ENCODE data around the gene MYEOV. TPM values are rescaled to one million over a fixed set of nuclear protein-coding genes. Genes with fewer than 3 reads are reported as not detected.

Gene MYEOV
- total and polyA plus RNA-seq, 4 donors, result 0.39 TPM; not detected in 3

- DNase-seq (ENCODE audit: low read depth in 4 of 6, low spot score in 6 of 6), result no peak
- Histone ChIP-seq H3K27me3 (ENCODE audit: control insufficient read depth, insufficient read depth, low read length) (no peaks in the 10 kb centered on the region), H3K36me3 (ENCODE audit: control insufficient read depth, insufficient read depth, low read length) (no peaks in the 10 kb centered on the region), H3K9me3 (ENCODE audit: control insufficient read depth, insufficient read depth, low read length) (no peaks in the 10 kb centered on the region), H3K4me1 (ENCODE audit: control insufficient read depth, insufficient read depth, low read length) (peaks cover 32% of the 10 kb centered on the region), H3K4me3 (ENCODE audit: low read depth, low read length) (no peak overlapping the region), H3K27ac (ENCODE audit: low read depth, low read length) (no peak overlapping the region)
- 86% methylated on average over 8 of the region's 8 CpGs for WGBS (ENCODE audit: insufficient coverage)
Observed at GRCh38 chr11:69294571-69295078, 670 bp downstream of the MYEOV start.

GRCh38 chr11:69295079-69295994 lies 1.4 kb downstream of the MYEOV start:
- no peak overlapping the region for H3K4me3 ChIP-seq (ENCODE audit: low read depth, low read length)
- peaks cover 35% of the 10 kb centered on the region for H3K4me1 ChIP-seq (ENCODE audit: control insufficient read depth, insufficient read depth, low read length)
- no peak for DNase-seq (ENCODE audit: low read depth in 4 of 6, low spot score in 6 of 6)
- no peak overlapping the region for H3K27ac ChIP-seq (ENCODE audit: low read depth, low read length)
- H3K9me3 ChIP-seq (ENCODE audit: control insufficient read depth, insufficient read depth, low read length), result no peaks in the 10 kb centered on the region
- no peaks in the 10 kb centered on the region for H3K36me3 ChIP-seq (ENCODE audit: control insufficient read depth, insufficient read depth, low read length)
- H3K27me3 ChIP-seq (ENCODE audit: control insufficient read depth, insufficient read depth, low read length), result no peaks in the 10 kb centered on the region
- 88% methylated on average over 27 of the region's 31 CpGs for WGBS (ENCODE audit: insufficient coverage)

GRCh38 chr11:69295995-69296889 lies 2.3 kb downstream of the MYEOV start:
- DNase-seq (ENCODE audit: low read depth in 4 of 6, low spot score in 6 of 6), result no peak
- 86% methylated on average over 18 of the region's 18 CpGs for WGBS (ENCODE audit: insufficient coverage)
- Histone ChIP-seq H3K4me1 (ENCODE audit: control insufficient read depth, insufficient read depth, low read length) (peaks cover 35% of the 10 kb centered on the region), H3K4me3 (ENCODE audit: low read depth, low read length) (no peak overlapping the region), H3K36me3 (ENCODE audit: control insufficient read depth, insufficient read depth, low read length) (no peaks in the 10 kb centered on the region), H3K27ac (ENCODE audit: low read depth, low read length) (peak overlapping the region; percentile 74), H3K9me3 (ENCODE audit: control insufficient read depth, insufficient read depth, low read length) (no peaks in the 10 kb centered on the region), H3K27me3 (ENCODE audit: control insufficient read depth, insufficient read depth, low read length) (no peaks in the 10 kb centered on the region)

- H3K36me3 ChIP-seq (ENCODE audit: control insufficient read depth, insufficient read depth, low read length), result no peaks in the 10 kb centered on the region
- 19% methylated on average over 16 of the region's 18 CpGs for WGBS (ENCODE audit: insufficient coverage)
- H3K4me3 ChIP-seq (ENCODE audit: low read depth, low read length), result no peak overlapping the region
- H3K27me3 ChIP-seq (ENCODE audit: control insufficient read depth, insufficient read depth, low read length), result no peaks in the 10 kb centered on the region
- H3K27ac ChIP-seq (ENCODE audit: low read depth, low read length), result peak overlapping the region; percentile 74
- H3K4me1 ChIP-seq (ENCODE audit: control insufficient read depth, insufficient read depth, low read length), result peaks cover 41% of the 10 kb centered on the region
- H3K9me3 ChIP-seq (ENCODE audit: control insufficient read depth, insufficient read depth, low read length), result no peaks in the 10 kb centered on the region
- DNase-seq (ENCODE audit: low read depth in 4 of 6, low spot score in 6 of 6), result peak; percentile 50 to 87 (median 60)
Observed at GRCh38 chr11:69296890-69297786, 3.2 kb downstream of the MYEOV start.

GRCh38 chr11:69297787-69298266 lies 3.9 kb downstream of the MYEOV start:
- Histone ChIP-seq H3K36me3 (ENCODE audit: control insufficient read depth, insufficient read depth, low read length) (no peaks in the 10 kb centered on the region), H3K27ac (ENCODE audit: low read depth, low read length) (peak overlapping the region; percentile 74), H3K4me3 (ENCODE audit: low read depth, low read length) (no peak overlapping the region), H3K9me3 (ENCODE audit: control insufficient read depth, insufficient read depth, low read length) (no peaks in the 10 kb centered on the region), H3K4me1 (ENCODE audit: control insufficient read depth, insufficient read depth, low read length) (peaks cover 48% of the 10 kb centered on the region), H3K27me3 (ENCODE audit: control insufficient read depth, insufficient read depth, low read length) (no peaks in the 10 kb centered on the region)
- WGBS (ENCODE audit: insufficient coverage), result 49% methylated on average over 13 of the region's 13 CpGs
- DNase-seq (ENCODE audit: low read depth in 4 of 6, low spot score in 6 of 6), result peak in 2 of 6 donors; percentile 22 to 24

GRCh38 chr11:69298267-69299022 lies 4.5 kb downstream of the MYEOV start:
- 82% methylated on average over 15 of the region's 22 CpGs for WGBS (ENCODE audit: insufficient coverage)
- Histone ChIP-seq H3K36me3 (ENCODE audit: control insufficient read depth, insufficient read depth, low read length) (no peaks in the 10 kb centered on the region), H3K27ac (ENCODE audit: low read depth, low read length) (peak overlapping the region; percentile 74), H3K4me3 (ENCODE audit: low read depth, low read length) (no peak overlapping the region), H3K4me1 (ENCODE audit: control insufficient read depth, insufficient read depth, low read length) (peaks cover 51% of the 10 kb centered on the region), H3K9me3 (ENCODE audit: control insufficient read depth, insufficient read depth, low read length) (no peaks in the 10 kb centered on the region), H3K27me3 (ENCODE audit: control insufficient read depth, insufficient read depth, low read length) (no peaks in the 10 kb centered on the region)
- peak in 1 of 6 donors; percentile 46 for DNase-seq (ENCODE audit: low read depth in 4 of 6, low spot score in 6 of 6)

- H3K4me1 ChIP-seq (ENCODE audit: control insufficient read depth, insufficient read depth, low read length), result peaks cover 51% of the 10 kb centered on the region
- H3K27ac ChIP-seq (ENCODE audit: low read depth, low read length), result peak overlapping the region; percentile 19
- no peaks in the 10 kb centered on the region for H3K27me3 ChIP-seq (ENCODE audit: control insufficient read depth, insufficient read depth, low read length)
- DNase-seq (ENCODE audit: low read depth in 4 of 6, low spot score in 6 of 6), result no peak
- no peaks in the 10 kb centered on the region for H3K36me3 ChIP-seq (ENCODE audit: control insufficient read depth, insufficient read depth, low read length)
- no peaks in the 10 kb centered on the region for H3K9me3 ChIP-seq (ENCODE audit: control insufficient read depth, insufficient read depth, low read length)
- H3K4me3 ChIP-seq (ENCODE audit: low read depth, low read length), result no peak overlapping the region
- 92% methylated on average over 9 of the region's 11 CpGs for WGBS (ENCODE audit: insufficient coverage)
Observed at GRCh38 chr11:69299023-69299461, 5.1 kb downstream of the MYEOV start.

GRCh38 chr11:69299572-69299971 lies 5.6 kb downstream of the MYEOV start:
- Histone ChIP-seq H3K27ac (ENCODE audit: low read depth, low read length) (no peak overlapping the region), H3K4me3 (ENCODE audit: low read depth, low read length) (no peak overlapping the region), H3K36me3 (ENCODE audit: control insufficient read depth, insufficient read depth, low read length) (no peaks in the 10 kb centered on the region), H3K27me3 (ENCODE audit: control insufficient read depth, insufficient read depth, low read length) (no peaks in the 10 kb centered on the region), H3K9me3 (ENCODE audit: control insufficient read depth, insufficient read depth, low read length) (no peaks in the 10 kb centered on the region), H3K4me1 (ENCODE audit: control insufficient read depth, insufficient read depth, low read length) (peaks cover 51% of the 10 kb centered on the region)
- no peak for DNase-seq (ENCODE audit: low read depth in 4 of 6, low spot score in 6 of 6)
- 88% methylated on average over 8 of the region's 8 CpGs for WGBS (ENCODE audit: insufficient coverage)
